Naive B cell (primary cell): ENCODE data around the gene ID2. TPM values are rescaled to one million over a fixed set of nuclear protein-coding genes. Genes with fewer than 3 reads are reported as not detected.

Experiments used
- ATAC-seq, 2 donors: fragments of 150-1000 bp; cut with Tn5 transposase; 2 replicates each; pipeline ENCODE4 v1.10.0; 2021; ENCODE audit warnings: low read depth in 2 of 2, mild to moderate bottlenecking in 2 of 2, moderate library complexity in 2 of 2
- DNase-seq: peaks from one replicate; pipeline ENCODE4 v3.0.0; 2022
- H3K27ac Mint-ChIP-seq, 6 donors: one replicate each; pipeline ENCODE4 v1.8.0; 2020 to 2022; ENCODE audit warnings: mild to moderate bottlenecking in 6 of 6, mixed read lengths in 6 of 6, moderate library complexity in 5 of 6, inconsistent platforms in 2 of 6
- H3K27me3 Mint-ChIP-seq, 3 donors: one replicate each; pipeline ENCODE4 v1.8.0; 2021 to 2022; ENCODE audit warnings: mixed read lengths in 3 of 3, mild to moderate bottlenecking in 1 of 3
- H3K36me3 Mint-ChIP-seq, 2 donors: one replicate each; pipeline ENCODE4 v1.8.0; 2020 to 2022; ENCODE audit warnings: mixed read lengths in 2 of 2, inconsistent platforms in 1 of 2, mild to moderate bottlenecking in 1 of 2
- H3K4me1 Mint-ChIP-seq, 3 donors: one replicate each; pipeline ENCODE4 v1.8.0; 2020 to 2022; ENCODE audit warnings: mixed read lengths in 3 of 3, inconsistent platforms in 1 of 3, mild to moderate bottlenecking in 1 of 3, moderate library complexity in 1 of 3
- H3K4me3 Mint-ChIP-seq, 8 donors: one replicate each; pipeline ENCODE4 v1.8.0; 2020 to 2022; ENCODE audit warnings: mild to moderate bottlenecking in 8 of 8, mixed read lengths in 8 of 8, moderate library complexity in 8 of 8, inconsistent platforms in 2 of 8
- H3K9me3 Mint-ChIP-seq, 7 donors: one replicate each; pipeline ENCODE4 v1.8.0; 2020 to 2022; ENCODE audit warnings: mixed read lengths in 7 of 7, mild to moderate bottlenecking in 5 of 7, inconsistent platforms in 2 of 7, moderate library complexity in 1 of 7
- polyA plus RNA-seq, 6 donors: library from polyadenylated mRNA; unstranded; fragments of 300-500 nt; fragmentation: Illumina TruSeq; gene quantifications; one replicate each; pipeline ENCODE4 v1.2.3, GENCODE V29; 2021; ENCODE audit warnings: low read depth in 6 of 6

The ID2 gene
- polyA plus RNA-seq, 6 donors from 2014 or later = 3.2 to 9.4 (median 4.0) TPM

GRCh38 chr2:8654041-8654440 is 27.8 kb upstream of the ID2 start:
- Mint-ChIP-seq H3K9me3 (peaks cover 0 to 5% (median under 1%) of the 10 kb centered on the region in 7 donors), H3K27ac (no peak overlapping the region), H3K4me1 (peaks cover 0 to 4% (median 0%) of the 10 kb centered on the region in 3 donors), H3K36me3 (no peaks in the 10 kb centered on the region), H3K27me3 (peaks cover 47 to 70% (median 70%) of the 10 kb centered on the region in 3 donors), H3K4me3 (no peak overlapping the region)
- DNase-seq (no peak), ATAC-seq (no peak)

- Mint-ChIP-seq H3K4me1 (peaks cover 0 to 4% (median 0%) of the 10 kb centered on the region in 3 donors), H3K36me3 (no peaks in the 10 kb centered on the region), H3K27ac (peak overlapping the region in 1 of 6 donors; percentile 7), H3K27me3 (peaks cover 47 to 74% (median 74%) of the 10 kb centered on the region in 3 donors), H3K4me3 (no peak overlapping the region), H3K9me3 (peaks cover 0 to 5% (median 0%) of the 10 kb centered on the region in 7 donors)
- DNase-seq (no peak), ATAC-seq (no peak)
Measured at GRCh38 chr2:8654483-8654882, 27.4 kb upstream of the ID2 start.

GRCh38 chr2:8656160-8656641 is 25.7 kb upstream of the ID2 start:
- no peaks in the 10 kb centered on the region for H3K36me3 Mint-ChIP-seq
- H3K27me3 Mint-ChIP-seq = peaks cover 57 to 90% (median 82%) of the 10 kb centered on the region in 3 donors
- ATAC-seq (no peak), DNase-seq (no peak)
- H3K9me3 Mint-ChIP-seq = peaks cover 0 to 1% (median 0%) of the 10 kb centered on the region in 7 donors
- H3K4me1 Mint-ChIP-seq = peaks cover 0 to 4% (median 0%) of the 10 kb centered on the region in 3 donors
- no peak overlapping the region for H3K27ac Mint-ChIP-seq
- H3K4me3 Mint-ChIP-seq = no peak overlapping the region

- Mint-ChIP-seq H3K9me3 (peaks cover 0 to 1% (median 0%) of the 10 kb centered on the region in 7 donors), H3K36me3 (no peaks in the 10 kb centered on the region), H3K27ac (no peak overlapping the region), H3K27me3 (peaks cover 62 to 94% (median 86%) of the 10 kb centered on the region in 3 donors), H3K4me3 (no peak overlapping the region), H3K4me1 (peaks cover 0 to 4% (median 0%) of the 10 kb centered on the region in 3 donors)
- DNase-seq (no peak), ATAC-seq (no peak)
Measured at GRCh38 chr2:8656811-8657210, 25.0 kb upstream of the ID2 start.

GRCh38 chr2:8657423-8658062 is 24.3 kb upstream of the ID2 start:
- H3K4me3 Mint-ChIP-seq = no peak overlapping the region
- peaks cover 65 to 93% (median 84%) of the 10 kb centered on the region in 3 donors for H3K27me3 Mint-ChIP-seq
- H3K27ac Mint-ChIP-seq = peak overlapping the region in 1 of 6 donors; percentile 56
- H3K9me3 Mint-ChIP-seq = peaks cover 0 to 1% (median 0%) of the 10 kb centered on the region in 7 donors
- no peak for DNase-seq
- H3K36me3 Mint-ChIP-seq = no peaks in the 10 kb centered on the region
- peaks cover 0 to 4% (median 0%) of the 10 kb centered on the region in 3 donors for H3K4me1 Mint-ChIP-seq
- no peak for ATAC-seq

- Mint-ChIP-seq H3K36me3 (no peaks in the 10 kb centered on the region), H3K27ac (no peak overlapping the region), H3K4me1 (peaks cover 0 to 4% (median 0%) of the 10 kb centered on the region in 3 donors), H3K27me3 (peaks cover 65 to 94% (median 86%) of the 10 kb centered on the region in 3 donors), H3K4me3 (no peak overlapping the region), H3K9me3 (peaks cover 0 to 1% (median 0%) of the 10 kb centered on the region in 7 donors)
- ATAC-seq (no peak), DNase-seq (no peak)
Measured at GRCh38 chr2:8658064-8658862, 23.6 kb upstream of the ID2 start.

GRCh38 chr2:8659092-8659734 is 22.6 kb upstream of the ID2 start:
- no peak overlapping the region for H3K27ac Mint-ChIP-seq
- peaks cover 67 to 96% (median 84%) of the 10 kb centered on the region in 3 donors for H3K27me3 Mint-ChIP-seq
- no peak overlapping the region for H3K4me3 Mint-ChIP-seq
- ATAC-seq (no peak), DNase-seq (no peak)
- no peaks in the 10 kb centered on the region for H3K36me3 Mint-ChIP-seq
- peaks cover 0 to 3% (median under 1%) of the 10 kb centered on the region in 3 donors for H3K4me1 Mint-ChIP-seq
- H3K9me3 Mint-ChIP-seq = peaks cover 0 to 1% (median 0%) of the 10 kb centered on the region in 7 donors

- no peak for ATAC-seq
- peaks cover 67 to 93% (median 85%) of the 10 kb centered on the region in 3 donors for H3K27me3 Mint-ChIP-seq
- no peak for DNase-seq
- H3K27ac Mint-ChIP-seq = peak overlapping the region in 2 of 6 donors; percentile 53 to 69
- H3K36me3 Mint-ChIP-seq = no peaks in the 10 kb centered on the region
- H3K4me1 Mint-ChIP-seq = peaks cover 0 to 3% (median 0%) of the 10 kb centered on the region in 3 donors
- peaks cover 0 to 1% (median 0%) of the 10 kb centered on the region in 7 donors for H3K9me3 Mint-ChIP-seq
- no peak overlapping the region for H3K4me3 Mint-ChIP-seq
Measured at GRCh38 chr2:8659735-8660492, 21.9 kb upstream of the ID2 start.

GRCh38 chr2:8661235-8661634 is 20.6 kb upstream of the ID2 start:
- no peaks in the 10 kb centered on the region for H3K36me3 Mint-ChIP-seq
- peak overlapping the region in 1 of 8 donors; percentile 10 for H3K4me3 Mint-ChIP-seq
- H3K9me3 Mint-ChIP-seq = peaks cover 0 to 1% (median 0%) of the 10 kb centered on the region in 7 donors
- DNase-seq (no peak), ATAC-seq (no peak)
- peaks cover 0 to 3% (median 0%) of the 10 kb centered on the region in 3 donors for H3K4me1 Mint-ChIP-seq
- H3K27me3 Mint-ChIP-seq = peaks cover 57 to 79% (median 73%) of the 10 kb centered on the region in 3 donors
- no peak overlapping the region for H3K27ac Mint-ChIP-seq

GRCh38 chr2:8661736-8662135 is 20.1 kb upstream of the ID2 start:
- H3K4me1 Mint-ChIP-seq = peaks cover 0 to 3% (median 0%) of the 10 kb centered on the region in 3 donors
- peaks cover 52 to 74% (median 68%) of the 10 kb centered on the region in 3 donors for H3K27me3 Mint-ChIP-seq
- no peaks in the 10 kb centered on the region for H3K36me3 Mint-ChIP-seq
- ATAC-seq = no peak
- no peak overlapping the region for H3K27ac Mint-ChIP-seq
- no peak overlapping the region for H3K4me3 Mint-ChIP-seq
- peaks cover 0 to 1% (median 0%) of the 10 kb centered on the region in 7 donors for H3K9me3 Mint-ChIP-seq
- DNase-seq = no peak

GRCh38 chr2:8662239-8662879 is 19.5 kb upstream of the ID2 start:
- Mint-ChIP-seq H3K9me3 (peaks cover 0 to 1% (median 0%) of the 10 kb centered on the region in 7 donors), H3K27ac (no peak overlapping the region), H3K27me3 (peaks cover 46 to 68% (median 65%) of the 10 kb centered on the region in 3 donors), H3K4me1 (peaks cover 0 to 3% (median 0%) of the 10 kb centered on the region in 3 donors), H3K36me3 (no peaks in the 10 kb centered on the region), H3K4me3 (peak overlapping the region in 1 of 8 donors; percentile 23)
- DNase-seq (no peak), ATAC-seq (no peak)

GRCh38 chr2:8663997-8664396 is 17.9 kb upstream of the ID2 start:
- H3K9me3 Mint-ChIP-seq = peaks cover 0 to 1% (median 0%) of the 10 kb centered on the region in 7 donors
- peaks cover 0 to 3% (median 0%) of the 10 kb centered on the region in 3 donors for H3K4me1 Mint-ChIP-seq
- no peak for ATAC-seq
- H3K36me3 Mint-ChIP-seq = no peaks in the 10 kb centered on the region
- DNase-seq = no peak
- peak overlapping the region in 1 of 8 donors; percentile 64 for H3K4me3 Mint-ChIP-seq
- H3K27me3 Mint-ChIP-seq = peaks cover 40 to 52% (median 49%) of the 10 kb centered on the region in 3 donors
- H3K27ac Mint-ChIP-seq = peak overlapping the region in 1 of 6 donors; percentile 68
